NOMO-1 treated with dmso at 0.1 percent for 144 hours (cell line): ENCODE data around the gene ZNF488.
"Not testable (repeated sequence)": the region's sequence is repeated elsewhere in the genome, so short reads cannot be mapped to it uniquely, and the experiment has no call there.

Experiments
- DNase-seq: peaks from one replicate; lab custom pipeline; 2025; ENCODE audit not compliant: unreplicated experiment; lab: John Stamatoyannopoulos, UW

ZNF488 gene

GRCh38 chr10:47410271-47410670, 26.2 kb upstream of the ZNF488 start:
- no peak for DNase-seq

- no peak for DNase-seq
These were observed 25.8 kb upstream of the ZNF488 start for GRCh38 chr10:47409866-47410256.

DNA sequence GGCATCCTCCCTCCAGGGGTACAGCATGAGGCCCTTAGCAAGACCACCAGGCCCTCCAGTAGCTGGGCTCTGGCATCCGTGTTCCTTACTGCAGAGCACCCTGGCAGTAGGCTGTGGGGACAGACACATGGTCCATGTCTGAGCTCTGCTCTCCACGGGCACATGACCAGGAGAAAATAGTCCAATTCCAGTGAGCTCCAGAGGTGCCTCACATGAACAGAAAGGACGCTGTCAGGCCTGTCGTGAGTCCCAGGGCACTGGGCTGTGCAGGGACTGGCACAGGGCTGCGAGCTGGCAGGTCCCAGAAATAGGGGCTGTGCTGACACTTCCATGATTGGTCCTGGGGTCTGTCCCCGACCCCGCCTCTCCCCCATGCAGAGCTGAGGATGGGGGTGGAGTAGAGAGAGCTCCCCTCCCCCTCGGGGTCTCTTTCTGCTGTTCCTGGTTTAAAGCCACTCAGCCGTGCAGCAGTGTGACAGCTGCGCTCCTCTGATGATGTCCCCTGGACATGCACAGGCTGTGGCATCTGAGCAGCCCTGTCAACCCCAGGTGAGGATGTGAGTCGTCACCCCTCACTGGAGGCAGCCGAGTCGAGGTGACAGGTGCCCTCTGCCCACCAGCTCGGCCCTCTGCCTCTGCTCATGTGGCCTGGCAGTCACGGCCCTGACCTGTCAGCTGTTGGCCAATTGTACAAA, 25.2 kb upstream of the ZNF488 start:
- DNase-seq, result no peak

GRCh38 chr10:47408606-47409005, 24.5 kb upstream of the ZNF488 start:
- DNase-seq, result peak; percentile 3

- DNase-seq, result no peak
These were observed 23.0 kb upstream of the ZNF488 start for GRCh38 chr10:47406870-47407691.

GRCh38 chr10:47406548-47406869, 22.4 kb upstream of the ZNF488 start:
- no peak for DNase-seq

GRCh38 chr10:47405857-47406547, 21.9 kb upstream of the ZNF488 start:
- no peak for DNase-seq

DNA sequence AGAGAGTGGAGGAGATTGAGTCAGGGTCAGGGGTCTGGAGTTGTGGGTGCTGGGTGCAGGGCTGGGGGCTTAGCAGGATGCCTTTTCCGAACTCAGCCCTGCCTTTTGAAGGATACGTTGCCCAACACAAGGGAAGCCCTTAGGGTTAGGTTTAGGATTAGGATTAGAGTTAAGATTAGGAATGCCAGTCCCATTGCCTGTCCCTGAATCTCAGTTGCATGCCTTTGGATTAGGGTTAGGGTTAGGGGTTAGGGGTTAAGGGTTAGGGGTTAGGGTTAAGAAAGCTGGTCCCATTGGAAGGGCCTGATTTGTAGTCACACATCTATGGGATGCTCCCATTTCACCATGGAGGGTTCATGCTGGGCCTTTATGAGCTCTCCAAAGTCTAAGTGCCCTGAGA, 20.8 kb upstream of the ZNF488 start:
- DNase-seq, result no peak

GRCh38 chr10:47404446-47404845, 20.4 kb upstream of the ZNF488 start:
- DNase-seq, result no peak

GRCh38 chr10:47403446-47404318, 19.6 kb upstream of the ZNF488 start:
- no peak for DNase-seq

- no peak for DNase-seq
These were observed 18.7 kb upstream of the ZNF488 start for GRCh38 chr10:47402641-47403301.

DNA sequence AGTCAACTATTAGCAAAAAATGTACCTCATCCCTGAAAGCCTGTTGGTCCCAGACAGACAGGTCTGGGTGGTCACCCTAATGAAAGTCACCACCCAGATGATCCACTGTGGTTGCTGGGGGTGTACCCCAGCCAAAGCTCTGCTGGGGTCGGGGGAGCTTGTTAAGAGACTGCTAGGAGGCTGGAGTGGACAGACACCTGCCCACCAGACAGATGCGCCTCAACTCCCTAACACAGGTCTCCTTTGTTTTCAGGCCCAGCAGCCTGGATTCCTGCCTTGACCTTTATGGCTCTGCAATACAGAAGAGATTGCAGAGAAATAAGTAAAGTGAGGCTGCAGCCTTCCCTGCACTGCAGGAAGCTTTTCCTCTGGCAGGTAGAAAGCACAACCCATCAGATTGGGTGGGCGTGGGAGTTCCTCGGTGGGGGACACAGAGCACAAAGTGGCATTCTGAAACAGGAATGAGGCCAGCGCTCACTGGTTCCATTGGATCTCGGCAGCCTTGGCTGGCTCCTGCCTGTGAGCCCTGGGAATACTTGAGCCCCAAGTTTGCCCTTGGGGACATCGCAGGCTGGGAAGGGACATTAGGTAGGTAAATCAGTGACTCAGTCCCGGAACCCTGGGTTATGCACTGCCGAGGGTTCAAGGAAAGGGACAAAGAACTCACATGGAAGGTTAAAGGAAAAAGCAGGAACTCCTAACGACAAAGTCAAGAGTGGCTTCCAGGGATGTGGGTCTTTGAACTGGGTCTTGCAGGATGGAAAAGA, 18.0 kb upstream of the ZNF488 start:
- DNase-seq, result no peak

DNA sequence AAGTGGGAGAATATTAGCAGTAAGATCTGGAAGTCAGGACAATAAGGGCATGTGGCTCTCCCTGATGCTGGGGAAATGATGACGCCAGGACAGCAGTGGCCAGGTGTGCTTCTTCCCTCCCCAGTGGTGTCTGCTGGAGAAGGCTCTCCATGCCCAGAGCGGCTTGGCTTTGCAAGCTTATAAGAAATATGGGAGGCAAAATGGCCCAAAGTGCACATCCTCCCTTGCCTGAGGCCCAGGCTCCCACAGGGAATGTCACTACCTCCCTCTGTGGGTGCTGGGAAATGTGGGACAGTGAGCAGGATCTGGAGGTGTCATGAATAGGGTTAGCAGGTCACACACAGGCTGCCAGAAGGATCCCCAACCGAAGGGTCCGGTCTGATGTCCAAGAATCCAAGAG, 17.1 kb upstream of the ZNF488 start:
- DNase-seq, result no peak

- no peak for DNase-seq
These were observed 16.7 kb upstream of the ZNF488 start for GRCh38 chr10:47400786-47401185.

DNA sequence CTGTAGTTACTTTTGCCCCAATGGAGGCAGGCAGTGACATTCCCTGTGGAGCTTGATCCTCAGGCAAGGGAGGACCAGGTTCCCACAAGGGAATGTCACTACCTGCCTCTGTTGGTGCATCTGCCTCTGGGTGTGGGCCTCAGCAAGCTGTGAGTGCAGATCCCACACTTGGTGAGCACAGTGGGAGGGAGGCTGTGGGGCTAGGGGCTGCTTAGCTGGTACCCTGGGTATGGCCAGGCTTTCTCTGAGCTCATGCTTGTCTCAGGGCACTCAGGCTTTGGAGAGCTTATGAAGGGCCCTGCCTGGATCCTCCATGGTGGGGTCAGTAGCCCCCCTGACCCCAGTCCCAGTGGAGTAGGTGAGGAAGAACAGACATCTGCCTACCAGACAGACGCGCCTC, 16.2 kb upstream of the ZNF488 start:
- no peak for DNase-seq

DNA sequence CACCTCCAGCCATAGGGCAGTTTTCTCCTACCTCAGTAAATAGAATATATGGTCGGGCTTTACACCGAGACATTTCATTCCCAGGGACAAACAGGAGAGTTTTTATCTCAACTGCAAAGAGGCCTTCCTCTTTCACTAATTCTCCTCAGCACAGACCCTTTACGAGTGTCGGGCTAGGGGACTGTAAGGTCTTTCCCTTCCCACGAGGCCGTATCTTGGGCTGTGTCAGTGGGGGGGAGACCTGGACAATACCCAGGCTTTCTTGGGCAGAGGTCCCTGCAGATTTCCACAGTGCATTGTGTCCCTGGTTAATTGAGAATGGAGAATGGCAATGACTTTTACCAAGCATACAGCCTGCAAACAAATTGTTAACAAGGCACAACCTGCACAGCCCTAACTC, 13.2 kb upstream of the ZNF488 start:
- DNase-seq, result no peak

DNA sequence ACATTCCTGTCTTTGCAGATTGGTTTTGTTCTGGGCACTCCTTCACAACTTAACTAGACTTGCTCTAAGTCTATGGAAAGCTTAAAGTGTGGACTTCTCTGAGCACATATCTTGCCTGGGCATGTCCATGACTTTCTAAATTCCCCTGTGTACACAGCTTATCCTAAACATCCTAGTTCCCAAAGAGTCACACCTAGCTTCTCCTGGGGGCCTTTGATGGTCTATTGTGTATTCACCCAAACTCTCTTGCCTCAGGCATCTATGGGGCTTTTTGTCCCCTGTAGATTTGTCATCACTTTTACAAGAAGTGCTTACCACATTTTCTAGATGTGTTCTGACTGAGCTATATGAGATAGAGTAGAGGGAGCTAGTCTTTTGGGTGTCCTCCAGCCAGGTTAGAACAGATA, 12.2 kb upstream of the ZNF488 start:
- DNase-seq, result no peak

GRCh38 chr10:47389619-47390018, 5.5 kb upstream of the ZNF488 start:
- DNase-seq, result no peak

DNA sequence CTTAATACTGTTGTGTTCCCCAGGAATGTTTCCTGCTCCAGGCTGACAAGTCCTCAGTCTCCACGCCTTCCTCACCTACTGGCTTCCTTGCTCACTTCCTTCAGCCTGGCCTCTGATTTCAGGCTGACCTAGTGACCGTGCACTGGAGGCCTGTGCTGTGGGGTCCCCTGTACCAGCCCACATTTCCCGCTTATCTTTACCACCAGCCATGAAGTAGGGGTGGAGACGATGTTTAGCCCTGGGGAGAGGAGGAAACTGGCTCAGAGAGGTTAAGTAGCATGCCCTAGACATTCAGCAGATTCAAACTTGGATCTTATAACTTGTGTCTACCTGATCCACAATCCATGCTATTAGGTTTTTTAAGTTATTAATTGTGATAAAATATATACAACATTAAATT, 4.8 kb upstream of the ZNF488 start:
- DNase-seq, result no peak

DNA sequence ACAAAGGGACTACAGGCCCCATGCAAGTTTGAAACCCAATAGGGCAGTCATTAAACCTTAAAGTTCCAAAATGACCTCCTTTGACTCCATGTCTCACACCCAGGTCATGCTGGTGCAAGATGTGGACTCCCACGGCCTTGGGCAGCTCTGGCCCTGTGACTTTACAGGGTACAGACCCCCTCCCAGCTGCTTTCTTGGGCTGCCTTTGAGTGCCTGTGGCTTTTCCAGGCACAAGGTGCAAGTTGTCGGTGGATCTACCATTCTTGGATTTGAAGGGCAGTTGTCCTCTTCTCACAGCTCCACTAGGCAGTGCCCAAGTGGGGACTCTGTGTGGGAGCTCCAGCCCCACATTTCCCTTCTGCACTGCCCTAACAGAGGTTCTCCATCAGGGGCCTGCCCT, 2.0 kb upstream of the ZNF488 start:
- not testable (repeated sequence) for DNase-seq
